Endothelial cell of umbilical vein (primary cell): ENCODE results near the gene CALCOCO1. TPM values are rescaled to one million over a fixed set of nuclear protein-coding genes. Genes with fewer than 3 reads are reported as not detected.

ENCODE experiments used
- BruUV-seq: library from RNA; stranded (reverse); fragments of 400-500 nt; replicated peaks from 2 replicates; lab custom pipeline; 2021; lab: Mats Ljungman, UMichigan
- CTCF ChIA-PET: fragments of 300-600, 350-600 bp; sonication (Branson Sonifier 250); formaldehyde crosslinking; loops from one replicate; lab custom pipeline; 2021; ENCODE audit warnings: antibody characterized with exemption, inconsistent platforms; lab: Charles Lee
- POLR2A ChIA-PET: fragments of 300-600, 350-600 bp; sonication (Branson Sonifier 250); formaldehyde crosslinking; loops from one replicate; lab custom pipeline; 2021; ENCODE audit warnings: antibody characterized with exemption, inconsistent platforms; lab: Charles Lee
- DNase-seq: peaks from one replicate; pipeline ENCODE4 v3.0.0-alpha.2; 2011; ENCODE audit warnings: low read depth, low spot score
- FAIRE-seq: peaks from 2 replicates; lab custom pipeline; 2011; peaks lifted over from hg19 to GRCh38; lab: Jason Lieb, UNC
- H2AFZ ChIP-seq: 2 replicates; pipeline ENCODE4 v1.6.0; 2012; ENCODE audit warnings: low read depth, low read length, control low read depth, inconsistent platforms
- H3K27ac ChIP-seq: 2 replicates; pipeline ENCODE4 v1.5.1; 2011; ENCODE audit warnings: low read depth, mild to moderate bottlenecking, control low read depth, low read length, moderate library complexity; ENCODE audit not compliant: insufficient read depth
- H3K27me3 ChIP-seq, 2 experiments: 2 replicates each; pipeline versions ENCODE4 v1.6.0 to v1.6.1; 2011; ENCODE audit warnings: low read length in 2 of 2, mixed read lengths in 1 of 2; ENCODE audit not compliant: control insufficient read depth in 2 of 2, insufficient read depth in 2 of 2
- H3K36me3 ChIP-seq, 2 experiments: 2 replicates in 1 of 2; 3 replicates in 1 of 2; pipeline ENCODE4 v1.5.1; 2011; ENCODE audit warnings: low read length in 2 of 2, mild to moderate bottlenecking in 1 of 2, moderate library complexity in 1 of 2; ENCODE audit not compliant: control insufficient read depth in 2 of 2, insufficient read depth in 2 of 2; ENCODE audit errors: extremely low read depth in 1 of 2
- H3K4me1 ChIP-seq: 3 replicates; pipeline ENCODE4 v1.5.1; 2011; ENCODE audit warnings: mild to moderate bottlenecking, low read length; ENCODE audit not compliant: control insufficient read depth, insufficient read depth; ENCODE audit errors: extremely low read depth
- H3K4me2 ChIP-seq: 2 replicates; pipeline ENCODE4 v1.6.1; 2011; ENCODE audit warnings: low read length, control low read depth, mixed read lengths; ENCODE audit not compliant: insufficient read depth
- H3K4me3 ChIP-seq, 3 experiments: fragments of 200-600 bp in 1 of 3; sonication (generic), shearing (Covaris generic) in 1 of 3; replicated peaks in 1 of 3; 2 replicates each; pipeline ENCODE4 v1.5.1; 2011 to 2016; ENCODE audit warnings: control low read depth in 3 of 3, low read length in 3 of 3, mild to moderate bottlenecking in 2 of 3, inconsistent platforms in 1 of 3, low read depth in 1 of 3, moderate library complexity in 1 of 3; ENCODE audit not compliant: insufficient read depth in 1 of 3
- H3K79me2 ChIP-seq: 2 replicates; pipeline ENCODE4 v1.6.0; 2012; ENCODE audit warnings: low read length, inconsistent platforms; ENCODE audit not compliant: control insufficient read depth, insufficient read depth
- H3K9ac ChIP-seq: replicated peaks from 2 replicates; pipeline ENCODE3; 2011; ENCODE audit warnings: low read length, control low read depth; ENCODE audit not compliant: insufficient read depth; ENCODE audit errors: extremely low read depth
- H3K9me1 ChIP-seq: replicated peaks from 3 replicates; pipeline ENCODE4 v1.6.0; 2011; ENCODE audit warnings: mild to moderate bottlenecking, low read length; ENCODE audit not compliant: control insufficient read depth, insufficient read depth; ENCODE audit errors: extremely low read depth
- H3K9me3 ChIP-seq: replicated peaks from 2 replicates; pipeline ENCODE4 v1.5.1; 2012; ENCODE audit warnings: low read length, inconsistent platforms; ENCODE audit not compliant: control insufficient read depth, insufficient read depth
- H4K20me1 ChIP-seq: replicated peaks from 2 replicates; pipeline ENCODE3; 2011; ENCODE audit warnings: mild to moderate bottlenecking, low read length; ENCODE audit not compliant: control insufficient read depth, insufficient read depth; ENCODE audit errors: extremely low read depth
- EZH2 ChIP-seq: IDR thresholded peaks from 2 replicates; pipeline ENCODE4 v1.6.1; 2012; ENCODE audit warnings: borderline replicate concordance, low read depth, mild to moderate bottlenecking, moderate library complexity, low read length, inconsistent platforms; ENCODE audit not compliant: severe bottlenecking
- FOS ChIP-seq: IDR thresholded peaks from 2 replicates; pipeline ENCODE4 v1.6.1; 2011; ENCODE audit warnings: mild to moderate bottlenecking, low read length, moderate library complexity, borderline replicate concordance; ENCODE audit not compliant: insufficient read depth
- GATA2 ChIP-seq: IDR thresholded peaks from 2 replicates; pipeline ENCODE4 v1.7.0; 2011; ENCODE audit warnings: low read depth, mild to moderate bottlenecking, moderate library complexity, mixed read lengths, low read length; ENCODE audit not compliant: insufficient read length, insufficient read depth
- JUN ChIP-seq: IDR thresholded peaks from 2 replicates; pipeline ENCODE4 v1.6.1; 2011; ENCODE audit warnings: borderline replicate concordance, low read depth; ENCODE audit not compliant: insufficient read length, insufficient read depth
- MAX ChIP-seq: IDR thresholded peaks from 2 replicates; pipeline ENCODE4 v1.6.1; 2011; ENCODE audit not compliant: insufficient read depth, insufficient read length
- MYC ChIP-seq: IDR thresholded peaks from one replicate; pipeline ENCODE4 v1.6.1; 2011; ENCODE audit warnings: mild to moderate bottlenecking, low read depth, low read length
- POLR2A ChIP-seq: IDR thresholded peaks from 2 replicates; pipeline ENCODE4 v1.6.1; 2012; ENCODE audit warnings: low read depth, mild to moderate bottlenecking, control low read depth, low read length
- POLR2AphosphoS5 ChIP-seq: IDR thresholded peaks from 2 replicates; pipeline ENCODE4 v1.6.1; 2012; ENCODE audit warnings: low read depth, mild to moderate bottlenecking, control low read depth, low read length, moderate library complexity; ENCODE audit not compliant: insufficient read depth
- dilution Hi-C: fragments of 300-500 bp; cut with MboI; formaldehyde crosslinking; loops from one replicate; pipeline ENCODE4 v1.15.0; 2019; ENCODE audit warnings: low sequenced_read_pairs; ENCODE audit not compliant: extremely low pct_ligation_motif_present
- intact Hi-C: fragments of 100-400 bp; cut with micrococcal nuclease; formaldehyde crosslinking; loops from one replicate; pipeline ENCODE4 v1.10.0; 2022
- polyA plus RNA-seq, 4 experiments: library from polyadenylated mRNA; depleted of rRNA in 3 of 4; stranded (reverse) in 3 of 4; unstranded in 1 of 4; fragments of >200 nt; gene quantifications; 2 replicates each; pipeline versions ENCODE4 v1.2.1 to v1.2.3, GENCODE V29; 2011 to 2012; ENCODE audit warnings: missing spikeins in 1 of 4
- total RNA-seq: library from RNA; stranded (reverse); gene quantifications from 2 replicates; pipeline ENCODE4 v1.2.3, GENCODE V29; 2021
- TF ChIP-seq, protein P1 (sequence below), 2 donors: IDR thresholded peaks; 1 replicate in 1 of 2; 2 replicates in 1 of 2; pipeline ENCODE4 v1.5.1; 2011; ENCODE audit warnings: low read length in 2 of 2, mild to moderate bottlenecking in 2 of 2, moderate library complexity in 2 of 2, control low read depth in 1 of 2, inconsistent platforms in 1 of 2, low read depth in 1 of 2; ENCODE audit not compliant: insufficient read depth in 1 of 2; ENCODE audit errors: extremely low read depth in 1 of 2

CALCOCO1 gene
- total and polyA plus RNA-seq, 2 donors (not counting 3 experiments of a cell fraction or from before 2014, with no cell fraction given) = 70.9 to 135 TPM

DNA sequence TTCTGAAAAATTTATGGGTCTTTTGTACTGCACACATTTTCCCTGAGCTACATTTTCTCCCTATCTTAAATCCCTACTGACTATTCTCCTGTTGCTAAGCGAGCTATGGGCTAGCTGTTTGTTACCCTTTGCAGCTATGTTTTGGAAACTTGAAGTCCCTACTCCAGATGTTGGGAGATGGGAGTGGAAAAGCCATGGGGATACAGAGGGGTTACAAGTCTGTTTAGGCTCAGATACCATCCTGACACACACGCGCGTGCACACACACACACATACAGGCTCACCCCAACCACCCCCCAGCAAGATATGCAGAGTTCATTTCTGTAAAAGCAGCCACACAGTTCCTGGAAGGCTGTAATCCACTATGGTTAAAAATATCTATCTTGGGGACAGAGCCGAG, 67.2 kb downstream of the CALCOCO1 start:
- H3K9me1 ChIP-seq = no peaks in the 10 kb centered on the region
- DNase-seq (peak; percentile 37), FAIRE-seq (no peak)
- no peak overlapping the region for H3K27ac ChIP-seq
- dilution Hi-C loops = no loop called here
- H4K20me1 ChIP-seq = no peaks in the 10 kb centered on the region
- H3K27me3 ChIP-seq = no peaks in the 10 kb centered on the region
- no peak overlapping the region for H3K9ac ChIP-seq
- BruUV-seq = no TSS peak
- CTCF ChIA-PET = interaction anchor here (1.7 to 3.2 kb wide), 4 partner anchors 12 to 117 kb away, joined by 4 to 26 read pairs (median 16); partner anchors contain the start of gene ATP5MC2
- no peaks in the 10 kb centered on the region for H3K79me2 ChIP-seq
- peaks cover 6% of the 10 kb centered on the region in 2 experiments for H3K36me3 ChIP-seq
- TF ChIP-seq EZH2 (no peak), POLR2AphosphoS5 (no peak), MAX (no peak), GATA2 (no peak), POLR2A (no peak), MYC (no peak), JUN (no peak), FOS (no peak)
- TF ChIP-seq, protein P1, sequence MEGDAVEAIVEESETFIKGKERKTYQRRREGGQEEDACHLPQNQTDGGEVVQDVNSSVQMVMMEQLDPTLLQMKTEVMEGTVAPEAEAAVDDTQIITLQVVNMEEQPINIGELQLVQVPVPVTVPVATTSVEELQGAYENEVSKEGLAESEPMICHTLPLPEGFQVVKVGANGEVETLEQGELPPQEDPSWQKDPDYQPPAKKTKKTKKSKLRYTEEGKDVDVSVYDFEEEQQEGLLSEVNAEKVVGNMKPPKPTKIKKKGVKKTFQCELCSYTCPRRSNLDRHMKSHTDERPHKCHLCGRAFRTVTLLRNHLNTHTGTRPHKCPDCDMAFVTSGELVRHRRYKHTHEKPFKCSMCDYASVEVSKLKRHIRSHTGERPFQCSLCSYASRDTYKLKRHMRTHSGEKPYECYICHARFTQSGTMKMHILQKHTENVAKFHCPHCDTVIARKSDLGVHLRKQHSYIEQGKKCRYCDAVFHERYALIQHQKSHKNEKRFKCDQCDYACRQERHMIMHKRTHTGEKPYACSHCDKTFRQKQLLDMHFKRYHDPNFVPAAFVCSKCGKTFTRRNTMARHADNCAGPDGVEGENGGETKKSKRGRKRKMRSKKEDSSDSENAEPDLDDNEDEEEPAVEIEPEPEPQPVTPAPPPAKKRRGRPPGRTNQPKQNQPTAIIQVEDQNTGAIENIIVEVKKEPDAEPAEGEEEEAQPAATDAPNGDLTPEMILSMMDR (IDR thresholded peaks at IDR 0.05; ENCODE audit: extremely low read depth in 1 of 2, insufficient read depth in 1 of 2, low read depth in 1 of 2, low read length in 2 of 2) = no peak
- intact Hi-C loops = no loop called here
- no peak overlapping the region for H3K4me2 ChIP-seq
- POLR2A ChIA-PET = no interaction called here
- H3K4me3 ChIP-seq = no peak overlapping the region
- H3K9me3 ChIP-seq = no peaks in the 10 kb centered on the region
- peaks cover 14% of the 10 kb centered on the region for H3K4me1 ChIP-seq
- H2AFZ ChIP-seq = no peak overlapping the region
